NCI-H526 treated with DMSO at 0.1 percent for 48 hours (cell line): ENCODE data around the gene ABHD8.
A peak's percentile ranks its signal among the peaks of the same experiment; 100 is the strongest.

Experiments
- DNase-seq: peaks from one replicate; lab custom pipeline; 2025; lab: John Stamatoyannopoulos, UW

Gene ABHD8

DNA sequence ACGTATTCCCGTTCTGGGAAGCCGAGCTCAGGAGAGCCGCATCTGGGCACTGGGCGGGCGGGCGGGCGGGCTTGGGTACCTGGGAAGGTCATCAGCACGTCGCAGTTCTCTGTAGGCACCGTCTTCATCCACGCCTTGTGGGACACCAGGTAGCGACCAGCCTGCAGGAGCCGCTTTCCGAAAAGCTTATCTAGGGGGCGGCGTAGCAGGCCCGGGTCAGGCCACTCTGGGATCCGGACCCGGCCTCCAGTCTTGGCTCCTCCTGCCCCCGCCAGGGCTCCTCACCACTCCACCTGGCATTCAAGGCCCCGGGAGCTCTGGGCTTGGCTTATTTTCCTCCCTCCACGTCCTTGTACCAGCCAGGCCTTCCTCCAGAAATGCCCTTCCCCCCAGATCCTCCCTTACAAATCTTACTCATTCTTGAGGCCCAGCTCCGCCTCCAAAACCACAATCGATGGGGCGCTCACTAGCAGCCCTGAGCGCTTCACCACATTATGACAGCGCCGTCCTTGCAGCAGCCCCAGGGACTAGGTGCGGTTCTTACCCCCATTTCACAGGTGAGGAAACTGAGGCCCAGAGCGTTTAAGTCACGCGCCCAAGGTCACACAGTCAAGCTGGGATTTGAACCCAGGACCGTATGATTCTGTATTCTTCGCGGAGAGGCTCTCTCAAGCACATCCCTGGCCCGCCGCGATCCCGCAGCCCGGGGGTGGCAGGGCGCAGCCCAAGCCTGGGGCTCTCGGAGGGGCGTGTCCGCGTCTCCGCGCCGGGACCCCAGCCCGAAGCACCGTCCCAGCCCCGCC is 30.6 kb upstream of the ABHD8 start:
- no peak for DNase-seq

DNA sequence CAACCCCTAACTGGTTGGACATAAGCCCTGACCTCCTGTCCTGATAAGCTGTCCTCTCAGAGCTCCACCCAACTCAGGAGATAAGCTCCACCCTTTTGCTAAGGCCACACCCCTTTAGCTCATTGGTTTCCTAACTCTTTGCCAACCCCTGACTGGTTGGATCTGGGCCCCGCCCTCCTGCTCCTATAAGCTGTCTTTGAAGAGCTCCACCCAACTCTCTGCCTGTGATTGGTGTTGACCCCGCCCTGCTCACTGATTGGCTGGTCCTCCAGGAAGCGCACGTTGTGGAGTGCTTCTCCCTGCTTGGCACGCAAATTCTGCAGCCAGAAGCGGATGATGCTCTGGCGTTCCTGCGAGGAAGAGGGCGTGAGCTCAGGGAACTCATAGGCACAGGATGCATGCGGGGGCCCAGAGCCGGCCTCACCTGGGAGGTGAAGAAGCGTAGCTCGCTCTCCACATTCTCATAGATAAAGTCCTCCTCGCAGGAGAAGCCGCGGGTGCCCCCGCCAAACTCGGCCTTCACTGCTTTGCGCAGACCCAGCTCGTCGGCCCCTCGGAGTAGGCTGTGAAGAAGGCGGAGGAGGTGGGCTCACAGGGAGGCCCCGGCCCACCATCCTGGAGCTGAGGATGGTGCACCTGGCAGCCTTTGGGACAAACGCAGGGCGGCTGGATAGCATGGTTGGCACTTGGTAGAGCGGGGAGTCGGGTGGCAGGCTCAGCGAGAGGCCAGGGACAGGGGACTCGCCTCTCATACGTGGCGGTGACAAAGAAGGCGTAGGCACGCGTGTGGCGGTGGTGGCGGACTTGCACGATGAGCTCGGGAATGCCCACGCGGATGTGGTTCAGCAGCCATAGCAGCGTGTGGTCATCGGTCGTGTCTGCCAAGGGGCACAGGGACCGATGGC is 29.7 kb upstream of the ABHD8 start:
- DNase-seq, result no peak

DNA sequence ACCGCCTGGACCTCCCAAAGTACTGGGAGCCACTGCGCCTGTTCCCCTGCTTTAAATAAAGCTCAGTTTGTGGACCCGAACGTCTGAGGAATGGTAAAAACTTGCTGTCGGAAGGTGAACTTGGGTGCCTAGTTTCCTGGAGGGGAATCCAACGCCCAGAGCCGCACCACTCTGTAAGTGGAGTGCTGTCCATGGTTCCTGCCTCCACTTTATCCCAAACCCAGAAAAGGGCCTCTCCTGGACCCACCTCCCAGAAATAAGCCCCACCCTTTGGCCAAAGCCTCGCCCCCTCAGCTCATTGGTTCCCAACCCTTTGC is 29.1 kb upstream of the ABHD8 start:
- DNase-seq, result no peak

DNA sequence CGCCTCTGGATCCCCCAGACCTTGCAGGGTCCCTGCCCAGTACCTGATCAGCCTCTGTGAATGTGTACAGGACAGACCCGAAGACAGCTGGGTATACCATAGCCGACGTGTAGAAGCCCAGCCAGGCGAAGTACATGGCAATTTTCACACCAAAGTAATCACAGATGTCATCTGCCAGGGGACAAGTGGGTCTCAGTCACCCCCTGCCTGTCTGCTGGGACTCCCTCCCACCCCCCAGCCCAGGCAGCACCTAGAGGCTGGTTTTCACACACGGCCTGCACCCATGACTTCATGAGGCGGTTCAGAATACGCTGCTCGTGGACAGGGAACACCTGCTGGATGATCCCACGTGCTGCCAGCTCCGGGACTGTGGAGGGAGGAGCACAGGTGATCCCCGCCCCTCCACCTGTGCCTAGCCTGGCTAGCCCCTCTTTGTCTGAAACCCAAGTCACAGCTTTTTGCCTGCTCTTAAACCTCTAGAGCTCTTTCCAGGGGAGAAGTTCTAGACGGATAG is 27.9 kb upstream of the ABHD8 start:
- DNase-seq, result peak; percentile 4

DNA sequence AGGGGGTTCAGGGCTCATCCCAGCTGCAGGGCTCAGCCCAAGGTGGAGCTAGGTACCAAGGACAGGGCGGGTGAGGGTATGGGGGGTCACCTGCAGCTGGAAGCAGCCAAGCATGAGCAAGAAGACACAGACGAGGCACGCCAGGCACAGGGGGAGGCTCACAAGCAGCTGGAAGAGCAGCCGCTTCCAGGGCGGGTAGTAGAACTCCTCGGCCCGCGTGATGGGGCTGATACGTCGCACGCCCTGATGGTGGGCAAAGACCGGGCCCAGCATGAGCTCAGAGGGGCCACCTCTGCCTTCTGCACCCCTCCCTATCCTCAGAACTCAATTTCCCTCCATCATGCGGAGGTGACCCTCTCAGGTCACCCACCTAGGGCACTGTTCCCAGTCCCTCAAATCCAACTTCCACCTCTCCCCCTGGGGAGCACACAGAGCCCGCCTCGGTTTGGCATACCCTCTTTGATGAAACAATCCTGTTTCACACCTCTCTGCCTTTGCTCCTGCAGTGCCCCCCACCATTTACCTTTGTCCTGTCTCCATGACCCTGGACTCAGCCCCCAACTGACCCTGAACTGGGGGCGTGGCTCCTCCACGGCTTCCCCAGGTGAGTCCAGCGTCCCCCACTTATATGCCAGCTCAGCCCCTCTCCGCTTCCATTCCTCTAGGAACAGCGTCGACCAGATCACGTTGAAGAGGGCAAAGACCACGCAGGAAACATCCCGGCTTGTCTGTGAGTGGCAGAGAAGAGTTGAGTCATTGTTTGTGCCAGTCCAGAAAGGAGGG is 27.2 kb upstream of the ABHD8 start:
- no peak for DNase-seq

DNA sequence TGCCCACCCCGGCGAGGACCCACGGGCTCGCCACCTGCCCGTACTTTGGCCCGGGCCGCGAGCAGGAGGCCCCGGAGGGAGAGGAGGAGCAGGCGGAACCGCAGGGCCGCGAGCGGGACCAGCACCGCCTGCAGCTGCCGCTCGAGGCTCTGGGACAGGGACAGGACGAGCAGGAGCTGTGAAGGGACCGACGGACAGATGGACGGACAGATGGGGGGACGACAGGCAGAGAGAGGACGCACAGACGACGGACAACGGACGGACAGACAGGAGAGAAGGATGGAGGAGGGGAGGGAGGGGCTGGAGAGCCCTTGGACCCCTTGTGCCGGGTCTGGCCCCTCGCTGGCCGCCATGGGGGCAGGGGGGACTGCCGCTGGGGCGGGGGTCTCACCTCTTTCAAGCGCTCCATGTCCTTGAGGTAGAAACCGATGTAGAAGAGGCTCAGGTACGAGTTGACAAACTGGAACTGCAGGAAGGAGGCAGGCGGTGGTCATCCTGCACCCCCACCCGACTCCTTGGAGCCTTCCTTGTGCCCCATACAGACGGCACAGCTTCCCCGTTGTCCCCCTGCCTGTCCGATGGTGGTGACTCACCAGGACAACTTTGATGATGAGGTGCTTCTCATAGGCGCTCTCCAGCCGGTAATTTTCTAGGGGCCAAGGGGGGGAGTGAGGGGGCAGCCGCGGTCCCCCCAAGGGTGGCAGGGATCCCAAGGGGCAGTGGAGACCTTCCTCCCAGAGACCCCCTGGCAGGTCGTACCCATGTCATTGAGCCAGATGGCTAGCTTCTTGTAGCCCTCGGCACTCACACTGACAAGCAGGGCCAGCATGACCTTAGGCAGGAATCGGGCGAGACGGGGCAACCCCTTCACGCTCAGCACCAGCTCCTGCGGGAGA is 26.4 kb upstream of the ABHD8 start:
- no peak for DNase-seq

DNA sequence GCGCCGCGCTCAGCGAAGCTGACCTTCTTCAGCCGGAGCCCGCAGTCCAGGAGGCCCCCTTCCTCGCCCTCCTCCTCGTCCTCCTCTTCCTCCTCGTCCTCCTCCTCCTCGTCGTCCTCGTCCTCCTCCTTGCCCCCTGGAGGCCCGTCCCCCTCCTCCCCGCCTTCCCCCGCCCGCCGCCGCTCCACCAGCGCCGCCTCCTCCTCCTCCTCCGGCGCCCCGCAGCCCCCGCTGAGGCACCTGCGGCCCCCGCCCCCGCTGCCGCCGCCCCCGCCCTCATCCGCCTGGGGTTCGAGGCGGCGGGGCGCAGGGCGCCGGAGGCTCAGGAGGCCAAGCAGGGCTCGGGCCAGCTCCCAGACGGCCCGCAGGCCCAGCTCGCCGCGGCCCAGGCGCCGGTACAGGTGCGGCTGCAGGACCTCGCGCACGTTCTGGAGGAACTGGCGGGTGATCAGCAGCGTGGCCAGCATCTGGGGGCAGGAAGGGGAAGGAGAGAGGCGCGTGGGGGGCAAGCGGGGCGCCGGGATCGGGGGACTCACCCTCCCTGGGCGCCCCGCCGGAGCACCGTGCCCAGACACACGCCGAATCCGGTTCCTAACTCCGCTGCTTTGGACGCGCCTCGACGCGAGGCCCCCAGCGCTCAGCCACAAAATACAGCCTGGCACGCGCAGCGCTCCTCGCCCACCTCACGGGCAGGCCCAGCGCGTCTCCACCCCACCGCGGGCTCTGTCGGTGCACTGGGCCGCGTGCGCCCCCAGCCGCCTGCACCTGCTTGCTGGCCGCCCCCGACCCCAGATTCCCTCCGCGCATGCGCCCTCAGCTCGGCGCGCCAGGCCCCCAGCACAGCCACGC is 25.5 kb upstream of the ABHD8 start:
- no peak for DNase-seq

DNA sequence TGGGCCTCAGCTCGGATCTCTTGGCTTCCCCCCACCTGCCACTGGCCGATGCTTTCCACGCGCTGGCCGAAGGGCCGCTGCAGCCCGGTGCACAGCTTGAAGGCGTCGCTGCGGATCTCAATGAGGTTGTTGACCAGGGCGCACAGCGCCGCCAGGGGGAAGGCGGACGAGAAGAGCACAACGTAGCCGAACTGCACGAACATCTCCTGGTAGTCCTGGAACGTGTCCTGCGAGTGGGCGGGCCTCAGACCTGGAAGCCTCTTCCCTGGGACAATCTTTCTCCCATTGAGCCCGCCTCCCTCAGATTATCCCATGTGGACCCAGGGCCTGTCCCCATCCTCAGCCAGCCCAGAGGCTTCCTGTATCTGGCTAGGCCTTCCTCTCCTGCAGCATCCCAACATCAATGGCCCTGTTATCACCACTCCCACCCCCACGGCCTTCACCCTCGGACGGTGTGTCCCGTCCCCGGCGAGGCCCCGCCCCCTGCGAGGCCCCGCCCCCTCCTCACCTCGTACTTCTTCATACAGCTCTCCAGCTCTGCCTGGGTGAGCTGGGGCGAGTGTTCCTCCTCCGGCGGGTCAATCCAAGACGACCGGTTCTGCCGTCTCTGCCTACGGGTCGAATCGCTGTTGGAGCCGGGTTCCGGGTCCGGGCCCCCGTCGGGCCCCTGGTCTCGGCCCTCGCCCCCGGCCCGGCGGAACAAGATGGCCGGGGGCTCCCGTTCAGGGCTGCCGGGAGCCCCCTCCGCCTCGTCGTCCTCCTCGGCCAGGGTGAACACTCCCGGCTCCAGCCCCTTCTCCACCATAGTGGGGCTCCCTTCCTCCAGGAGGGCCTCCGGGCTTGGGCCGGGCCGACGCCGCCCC is 24.7 kb upstream of the ABHD8 start:
- peak; percentile 58 for DNase-seq

DNA sequence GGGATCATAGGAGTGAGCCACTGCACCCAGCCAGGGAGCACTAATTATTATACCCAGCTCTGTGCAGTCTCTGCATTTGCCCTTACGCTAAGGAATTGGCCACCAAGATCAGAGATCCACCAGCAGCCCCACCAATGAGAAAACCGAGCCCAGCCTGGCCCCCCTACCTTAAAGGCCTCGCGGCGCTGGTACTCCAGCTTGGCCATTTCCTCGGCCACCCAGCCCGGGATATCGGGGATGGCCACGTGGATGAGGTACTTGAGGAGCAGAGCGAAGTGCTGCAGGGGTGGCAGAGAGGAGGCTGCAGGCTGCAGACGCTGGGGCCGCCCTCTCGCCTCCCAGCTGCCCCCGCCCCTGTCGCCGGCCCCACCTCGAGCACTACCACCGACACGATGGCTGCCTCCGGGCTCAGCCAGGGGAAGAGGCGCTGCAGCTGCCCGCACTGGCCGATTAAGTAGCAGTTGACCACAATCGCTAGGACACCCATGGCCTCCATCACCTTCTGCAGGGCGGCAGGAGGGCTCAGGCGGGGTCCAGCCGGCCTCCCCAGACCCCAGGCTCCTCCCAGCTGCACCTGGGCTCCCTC is 23.9 kb upstream of the ABHD8 start:
- no peak for DNase-seq

DNA sequence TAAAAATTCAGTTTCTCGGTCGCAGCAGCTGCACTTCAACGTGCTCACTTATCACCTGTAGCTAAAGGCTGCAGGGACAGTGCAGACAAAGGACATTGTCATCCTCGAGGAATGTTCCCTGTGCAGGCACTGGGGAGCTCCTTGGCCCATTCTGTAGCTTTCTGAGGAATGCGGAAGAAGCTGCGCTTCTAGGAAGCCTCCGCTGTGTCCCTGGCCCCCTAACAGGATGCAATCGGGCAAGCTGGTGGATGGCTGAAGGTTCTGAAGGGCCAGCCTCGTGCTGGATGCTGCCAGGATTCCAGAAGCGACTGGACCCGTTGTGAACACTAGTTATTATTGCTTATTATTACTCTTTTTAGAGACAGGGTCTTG is 23.4 kb upstream of the ABHD8 start:
- DNase-seq, result no peak

DNA sequence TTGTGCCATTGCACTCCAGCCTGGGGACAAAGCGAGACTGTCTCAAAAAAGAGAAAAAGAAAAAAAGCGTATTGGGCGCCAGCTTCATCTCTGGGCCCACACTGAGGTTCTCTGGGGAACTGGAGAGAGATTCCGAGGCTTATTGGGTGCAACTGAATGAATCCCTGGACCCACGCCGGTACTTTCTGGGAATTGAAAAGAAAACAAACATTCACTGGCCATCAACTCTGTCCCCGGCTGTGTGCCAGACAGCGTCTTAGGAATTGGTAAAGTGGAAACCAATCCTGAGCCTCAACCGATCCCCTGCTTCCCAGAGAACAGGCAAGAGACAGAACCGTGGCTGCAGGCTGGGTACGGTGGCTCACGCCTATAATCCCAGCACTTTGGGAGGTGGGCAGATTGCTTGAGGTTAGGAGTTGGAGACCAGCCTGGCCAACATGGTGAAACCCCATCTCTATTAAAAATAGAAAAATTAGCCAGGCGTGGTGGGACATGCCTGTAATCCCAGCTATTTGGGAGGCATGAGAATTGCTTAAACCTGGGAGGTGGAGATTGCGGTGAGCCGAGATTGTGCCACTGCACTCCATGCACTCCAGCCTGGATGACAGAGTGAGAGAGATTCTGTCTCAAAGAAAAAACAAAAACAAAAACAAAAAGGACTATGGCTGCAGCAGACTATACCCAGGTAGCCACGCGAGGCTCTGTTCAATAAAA is 22.8 kb upstream of the ABHD8 start:
- DNase-seq, result no peak

DNA sequence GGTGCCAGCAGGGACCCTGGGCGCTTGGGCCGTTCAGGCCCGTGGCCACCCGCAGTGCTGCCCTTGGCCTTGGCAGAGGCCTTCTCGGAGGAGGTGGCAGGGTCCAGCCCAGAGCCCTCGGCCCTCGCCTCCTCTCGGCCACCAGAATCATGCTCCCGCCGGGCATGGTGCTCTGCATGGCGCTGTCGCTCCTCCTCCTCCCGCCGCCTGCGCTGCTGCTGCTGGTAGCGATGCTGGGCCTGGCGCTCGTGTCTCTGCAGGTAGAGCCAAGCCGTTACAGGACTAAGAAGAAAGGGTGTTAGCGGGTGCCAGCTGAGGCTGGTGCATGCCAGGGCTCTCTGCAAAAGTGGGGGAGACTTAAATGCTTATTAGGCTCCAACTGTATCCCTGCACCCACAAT is 21.9 kb upstream of the ABHD8 start:
- DNase-seq, result no peak

DNA sequence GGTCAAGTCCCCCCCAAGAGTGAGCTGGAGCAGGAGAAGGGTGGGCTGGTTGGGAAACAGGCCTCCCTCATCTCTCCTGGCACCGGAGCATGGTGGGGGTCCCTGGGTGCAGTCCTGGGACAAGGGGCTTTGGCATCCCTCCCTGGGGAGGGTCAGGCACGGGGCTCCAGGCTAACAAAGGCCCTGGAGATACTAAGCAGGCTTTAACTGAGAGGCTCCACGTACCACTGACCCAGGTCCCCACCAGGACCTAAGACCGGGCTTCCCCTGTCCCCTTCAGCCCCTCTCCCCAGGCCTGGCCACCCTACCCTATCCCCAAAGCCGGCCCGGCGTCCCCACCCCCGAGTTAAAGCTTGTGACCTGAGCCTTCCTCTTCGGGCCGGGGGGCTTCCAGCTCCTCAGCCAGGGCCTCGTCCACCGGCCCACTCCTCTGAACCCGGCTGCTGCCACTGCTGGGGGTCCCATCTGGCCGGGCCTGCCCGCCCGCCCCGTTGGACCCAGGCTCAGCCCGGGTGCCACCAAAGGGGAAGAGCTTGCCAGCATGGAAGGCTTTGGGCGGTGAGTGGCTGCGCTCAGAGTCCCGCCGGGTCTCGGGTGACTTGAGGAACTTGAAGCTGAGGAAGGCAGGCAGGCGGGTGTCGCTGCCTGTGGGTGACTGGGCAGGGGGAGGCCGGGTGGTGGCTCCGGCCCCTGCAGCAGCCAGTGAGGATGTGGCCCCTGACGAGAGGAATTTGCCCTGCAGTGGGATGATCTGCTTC is 21.3 kb upstream of the ABHD8 start:
- DNase-seq, result no peak

DNA sequence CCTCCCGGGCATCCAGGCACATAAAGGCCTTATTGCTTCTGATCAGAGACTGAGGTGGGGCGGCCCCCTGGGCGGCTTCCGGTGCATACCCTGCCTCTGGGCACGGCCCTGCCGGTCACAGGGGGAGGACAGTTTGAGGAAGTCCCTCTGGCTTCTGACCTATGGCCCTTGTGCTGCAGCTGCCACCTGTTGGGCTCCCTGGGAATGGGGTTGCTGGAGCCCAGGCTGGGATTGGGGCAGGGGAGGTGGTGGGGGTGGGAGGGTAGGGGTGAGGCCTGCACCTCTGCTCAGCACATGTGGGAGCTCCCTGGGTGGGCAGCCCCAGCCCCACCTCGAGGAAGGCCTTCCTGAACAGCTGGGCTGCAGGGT is 20.7 kb upstream of the ABHD8 start:
- no peak for DNase-seq

DNA sequence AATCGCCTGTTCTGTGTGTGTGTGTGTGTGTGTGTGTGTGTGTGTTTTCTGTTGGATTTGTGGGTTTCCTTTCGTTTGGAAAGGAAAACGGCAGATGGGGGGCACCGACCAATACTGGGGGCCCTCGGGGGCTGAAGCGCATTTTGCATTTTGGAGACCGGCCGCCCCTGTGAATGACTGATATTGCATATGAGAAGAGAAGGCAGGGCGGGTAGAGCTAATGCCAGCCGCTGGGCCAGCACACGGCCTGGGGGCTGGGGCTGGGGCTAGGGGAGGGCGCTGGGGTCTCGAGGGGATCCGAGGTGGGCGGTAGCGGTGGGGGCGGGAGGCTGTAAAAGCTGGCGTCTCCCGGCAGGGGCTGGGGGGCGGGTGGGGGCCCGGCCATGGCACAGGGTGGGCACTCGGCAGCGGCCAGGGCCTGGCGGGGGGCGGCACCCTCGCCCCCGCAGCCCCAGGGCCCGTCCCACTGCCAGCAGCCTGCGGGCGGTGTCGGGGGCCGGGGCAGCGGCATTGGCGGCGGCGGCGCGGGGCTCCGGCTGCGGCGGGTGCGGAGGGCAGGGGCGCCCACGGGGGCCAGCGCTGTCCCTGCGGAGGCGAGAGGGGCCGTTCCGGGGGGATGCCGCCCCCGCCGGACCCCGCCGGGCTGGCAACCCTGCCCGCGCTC is 20.2 kb upstream of the ABHD8 start:
- DNase-seq, result no peak

DNA sequence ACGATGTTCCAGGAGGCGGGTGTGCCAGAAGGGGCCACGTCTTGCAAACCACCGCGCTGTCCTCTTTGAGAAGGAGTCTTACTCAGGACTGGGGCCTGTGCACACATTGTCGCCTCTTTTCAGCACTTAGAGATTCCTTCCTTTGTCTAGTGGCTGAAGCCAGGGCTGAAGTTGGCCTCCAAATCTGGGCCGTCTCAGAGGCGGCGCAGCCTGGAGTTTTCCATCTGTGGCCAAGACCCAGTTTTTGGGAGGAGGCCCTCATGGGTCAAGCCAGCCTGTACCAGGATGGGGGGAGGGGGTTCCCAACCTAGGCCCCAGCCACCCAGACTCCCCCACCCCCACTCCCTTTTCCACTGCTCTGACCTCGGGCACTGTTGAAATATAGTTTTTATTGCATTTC is 19.6 kb upstream of the ABHD8 start:
- no peak for DNase-seq
